ENCODE data around the gene FBXL7.

FBXL7 gene

DNA sequence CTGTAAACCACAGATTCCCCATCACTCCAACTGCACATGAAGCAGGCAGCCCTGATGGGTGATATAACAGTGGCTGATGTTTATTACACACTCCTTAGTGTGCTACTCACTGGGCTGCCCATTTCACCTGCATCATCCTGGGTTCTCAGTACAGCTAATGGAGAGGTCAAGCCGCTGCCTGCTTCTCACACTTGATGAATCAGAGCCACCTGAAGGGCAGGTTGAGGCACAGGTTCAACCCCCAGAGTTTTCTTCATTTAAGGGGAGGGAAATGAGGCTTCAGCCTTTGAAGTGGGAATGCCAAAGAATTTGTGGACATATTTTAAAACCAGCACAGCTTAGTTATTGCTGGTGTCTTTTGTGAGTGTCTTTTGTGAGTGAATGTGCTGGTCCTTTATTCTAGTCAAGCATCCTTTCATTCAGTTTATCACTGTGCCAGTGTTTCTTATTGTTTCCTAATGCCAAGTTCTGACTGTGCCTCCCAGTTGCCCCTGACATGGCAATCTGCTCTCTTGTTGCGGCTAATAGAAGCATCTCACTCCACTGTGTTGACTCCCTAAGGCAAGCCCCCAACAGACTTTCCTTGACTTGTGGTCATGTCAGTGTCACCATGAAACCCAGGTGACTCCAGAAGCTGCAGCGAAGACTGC is 109.2 kb downstream of the FBXL7 start:
- Histone ChIP-seq H3K36me3 (no peaks in the 10 kb centered on the region), H3K4me3 (ENCODE audit: low read depth in 1 of 2, low read length in 1 of 2) (no peak overlapping the region), H3K4me1 (ENCODE audit: control insufficient read depth in 1 of 2, insufficient read depth in 1 of 2, low read depth in 1 of 2, low read length in 1 of 2) (no peaks in the 10 kb centered on the region), H3K27me3 (no peaks in the 10 kb centered on the region), H3K27ac (no peak overlapping the region), H3K9me3 (no peaks in the 10 kb centered on the region)
- TF ChIP-seq, protein P1, sequence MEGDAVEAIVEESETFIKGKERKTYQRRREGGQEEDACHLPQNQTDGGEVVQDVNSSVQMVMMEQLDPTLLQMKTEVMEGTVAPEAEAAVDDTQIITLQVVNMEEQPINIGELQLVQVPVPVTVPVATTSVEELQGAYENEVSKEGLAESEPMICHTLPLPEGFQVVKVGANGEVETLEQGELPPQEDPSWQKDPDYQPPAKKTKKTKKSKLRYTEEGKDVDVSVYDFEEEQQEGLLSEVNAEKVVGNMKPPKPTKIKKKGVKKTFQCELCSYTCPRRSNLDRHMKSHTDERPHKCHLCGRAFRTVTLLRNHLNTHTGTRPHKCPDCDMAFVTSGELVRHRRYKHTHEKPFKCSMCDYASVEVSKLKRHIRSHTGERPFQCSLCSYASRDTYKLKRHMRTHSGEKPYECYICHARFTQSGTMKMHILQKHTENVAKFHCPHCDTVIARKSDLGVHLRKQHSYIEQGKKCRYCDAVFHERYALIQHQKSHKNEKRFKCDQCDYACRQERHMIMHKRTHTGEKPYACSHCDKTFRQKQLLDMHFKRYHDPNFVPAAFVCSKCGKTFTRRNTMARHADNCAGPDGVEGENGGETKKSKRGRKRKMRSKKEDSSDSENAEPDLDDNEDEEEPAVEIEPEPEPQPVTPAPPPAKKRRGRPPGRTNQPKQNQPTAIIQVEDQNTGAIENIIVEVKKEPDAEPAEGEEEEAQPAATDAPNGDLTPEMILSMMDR (IDR thresholded peaks at IDR 0.05) = no peak

DNA sequence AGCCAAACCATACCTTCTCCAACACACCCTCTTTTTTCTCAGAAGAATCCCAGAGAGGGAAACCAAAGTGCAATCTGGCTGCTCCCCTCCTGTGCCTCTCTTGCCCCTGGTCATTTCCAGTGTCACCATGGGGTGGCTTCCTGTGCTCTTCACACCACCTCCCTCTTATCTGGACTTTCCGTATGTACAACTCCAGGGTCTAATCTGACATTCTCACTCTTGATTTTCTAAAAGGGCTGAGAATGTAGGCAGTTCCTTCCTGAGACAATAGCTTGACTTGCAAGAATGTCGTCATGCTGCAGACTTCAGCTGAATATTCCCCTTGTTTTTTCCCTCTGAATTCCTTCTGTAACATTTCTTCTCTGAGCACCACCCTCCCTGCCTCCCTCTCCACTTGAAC is 110.2 kb downstream of the FBXL7 start:
- TF ChIP-seq, protein P1 (IDR thresholded peaks at IDR 0.05) = no peak
- H3K4me1 ChIP-seq (ENCODE audit: control insufficient read depth in 1 of 2, insufficient read depth in 1 of 2, low read depth in 1 of 2, low read length in 1 of 2) = no peaks in the 10 kb centered on the region
- no peaks in the 10 kb centered on the region for H3K36me3 ChIP-seq
- H3K27me3 ChIP-seq = no peaks in the 10 kb centered on the region
- H3K9me3 ChIP-seq = no peaks in the 10 kb centered on the region
- no peak overlapping the region for H3K4me3 ChIP-seq (ENCODE audit: low read depth in 1 of 2, low read length in 1 of 2)
- H3K27ac ChIP-seq = no peak overlapping the region

DNA sequence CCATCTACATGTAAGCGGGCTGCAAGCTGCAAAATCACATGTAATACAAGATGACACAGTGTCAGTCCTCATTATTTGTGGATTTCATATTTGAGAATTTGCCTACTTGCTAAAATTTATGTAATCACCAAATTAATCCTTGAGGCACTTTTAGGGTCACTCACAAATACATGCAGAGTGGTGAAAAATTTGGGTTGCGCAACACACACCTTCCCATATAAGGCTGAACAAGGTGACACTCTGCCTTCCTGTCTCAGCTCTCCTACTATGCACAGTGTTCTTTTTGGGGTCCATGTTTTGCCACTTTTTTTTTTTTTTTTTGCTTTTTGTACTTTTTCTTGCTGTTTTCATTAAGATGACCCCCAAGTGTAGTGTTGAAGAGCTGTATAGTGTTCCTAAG is 111.0 kb downstream of the FBXL7 start:
- Histone ChIP-seq H3K4me3 (ENCODE audit: low read depth in 1 of 2, low read length in 1 of 2) (no peak overlapping the region), H3K36me3 (no peaks in the 10 kb centered on the region), H3K27me3 (no peaks in the 10 kb centered on the region), H3K9me3 (no peaks in the 10 kb centered on the region), H3K27ac (no peak overlapping the region), H3K4me1 (ENCODE audit: control insufficient read depth in 1 of 2, insufficient read depth in 1 of 2, low read depth in 1 of 2, low read length in 1 of 2) (no peaks in the 10 kb centered on the region)
- TF ChIP-seq, protein P1 (IDR thresholded peaks at IDR 0.05) = no peak

DNA sequence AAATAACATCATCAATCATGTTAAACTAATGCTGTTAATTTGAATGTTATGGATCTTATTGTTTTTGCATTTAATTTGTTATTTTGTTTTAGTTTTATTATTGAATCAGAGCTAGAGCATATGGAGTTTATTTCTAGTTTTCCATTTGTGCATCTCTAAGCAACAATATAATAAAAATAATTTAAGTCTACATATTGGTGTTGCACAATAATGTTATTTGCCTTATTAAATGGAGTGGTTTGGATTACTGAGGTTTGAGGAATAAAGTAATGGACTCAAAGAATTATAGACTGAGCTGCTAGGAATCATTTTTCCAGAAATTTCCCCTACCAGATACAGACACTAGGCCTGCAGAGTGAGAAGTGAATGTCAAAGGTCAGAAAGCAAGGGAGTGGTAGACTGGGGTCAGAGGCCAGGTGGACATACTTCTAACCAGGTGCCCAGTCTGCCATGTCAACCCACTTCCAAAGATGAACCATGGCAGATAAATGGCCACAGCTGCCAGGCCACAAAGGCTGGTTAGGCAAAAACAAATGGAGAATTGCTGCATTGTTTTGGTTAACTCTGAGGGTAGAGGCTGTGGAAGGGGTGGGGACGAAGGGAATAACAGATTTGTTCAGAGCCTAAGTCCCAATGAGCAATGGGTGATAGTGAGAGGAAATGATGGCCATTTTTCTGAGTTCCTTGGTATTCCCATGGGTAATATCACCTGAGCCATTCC is 113.1 kb downstream of the FBXL7 start:
- H3K4me3 ChIP-seq (ENCODE audit: low read depth in 1 of 2, low read length in 1 of 2) = no peak overlapping the region
- no peaks in the 10 kb centered on the region for H3K36me3 ChIP-seq
- no peak overlapping the region for H3K27ac ChIP-seq
- H3K27me3 ChIP-seq = no peaks in the 10 kb centered on the region
- no peaks in the 10 kb centered on the region for H3K9me3 ChIP-seq
- H3K4me1 ChIP-seq (ENCODE audit: control insufficient read depth in 1 of 2, insufficient read depth in 1 of 2, low read depth in 1 of 2, low read length in 1 of 2) = no peaks in the 10 kb centered on the region
- TF ChIP-seq, protein P1 (IDR thresholded peaks at IDR 0.05) = no peak

DNA sequence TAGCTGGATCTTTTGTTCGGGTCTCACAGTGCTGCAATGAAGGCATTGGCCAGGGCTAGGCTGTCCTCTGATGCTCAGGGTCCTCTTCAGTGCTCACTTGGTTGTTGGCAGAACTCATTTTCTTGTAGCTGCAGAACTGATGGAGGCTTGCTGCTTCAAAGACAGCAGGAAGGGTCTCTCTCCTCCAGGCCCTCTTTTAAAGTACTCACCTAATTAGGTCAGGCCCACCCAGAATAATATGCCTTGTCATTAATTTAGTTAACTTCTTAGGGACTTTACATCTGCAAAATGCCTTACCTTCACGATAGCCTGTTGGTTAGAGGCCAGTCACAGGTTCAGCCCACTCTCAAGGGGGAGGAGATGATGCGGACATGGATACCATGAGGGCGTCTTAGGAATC is 114.7 kb downstream of the FBXL7 start:
- no peak overlapping the region for H3K4me3 ChIP-seq (ENCODE audit: low read depth in 1 of 2, low read length in 1 of 2)
- H3K27ac ChIP-seq = no peak overlapping the region
- H3K27me3 ChIP-seq = no peaks in the 10 kb centered on the region
- H3K4me1 ChIP-seq (ENCODE audit: control insufficient read depth in 1 of 2, insufficient read depth in 1 of 2, low read depth in 1 of 2, low read length in 1 of 2) = no peaks in the 10 kb centered on the region
- TF ChIP-seq, protein P1 (IDR thresholded peaks at IDR 0.05) = no peak
- H3K36me3 ChIP-seq = no peaks in the 10 kb centered on the region
- no peaks in the 10 kb centered on the region for H3K9me3 ChIP-seq

Measured in neutrophil (primary cell).